Activated T-cell treated with anti-CD3 and anti-CD28 coated beads for 48 hours (primary cell): ENCODE data around the gene SNX32.

Experiments
- DNase-seq: peaks from one replicate; pipeline ENCODE4 v3.0.0-alpha.2; 2020; ENCODE audit warnings: low read depth

SNX32 gene

GRCh38 chr11:65857500-65857852, 23.7 kb downstream of the SNX32 start:
- DNase-seq, result no peak

- DNase-seq, result peak; percentile 99
Observed at GRCh38 chr11:65857853-65858680, 24.3 kb downstream of the SNX32 start, which contains the start of gene CFL1. TSS of gene CFL1 (minus strand) at chr11:65858180. CDS start at chr11:65858099, 81 bp downstream.

- no peak for DNase-seq
Observed at GRCh38 chr11:65858681-65859087, 24.9 kb downstream of the SNX32 start.

GRCh38 chr11:65859095-65859811, 25.5 kb downstream of the SNX32 start:
- DNase-seq, result peak; percentile 98

- DNase-seq, result no peak
Observed at GRCh38 chr11:65859812-65860277, 26.1 kb downstream of the SNX32 start.

- DNase-seq, result peak; percentile 95
Observed at GRCh38 chr11:65860278-65861164, 26.8 kb downstream of the SNX32 start, which contains the start of gene MUS81. TSS of gene MUS81 (plus strand) at chr11:65860433. CDS start at chr11:65860754, 321 bp downstream.

- no peak for DNase-seq
Observed at GRCh38 chr11:65861165-65861505, 27.4 kb downstream of the SNX32 start.

- DNase-seq, result no peak
Observed at GRCh38 chr11:65861533-65862183, 27.9 kb downstream of the SNX32 start.

GRCh38 chr11:65862191-65862735, 28.5 kb downstream of the SNX32 start:
- DNase-seq, result no peak

GRCh38 chr11:65862941-65863888, 29.5 kb downstream of the SNX32 start:
- no peak for DNase-seq

- DNase-seq, result no peak
Observed at GRCh38 chr11:65863889-65864705, 30.3 kb downstream of the SNX32 start.

GRCh38 chr11:65864706-65865471, 31.1 kb downstream of the SNX32 start:
- no peak for DNase-seq

- no peak for DNase-seq
Observed at GRCh38 chr11:65865550-65866172, 31.9 kb downstream of the SNX32 start.

GRCh38 chr11:65866509-65867283, 32.9 kb downstream of the SNX32 start:
- DNase-seq, result no peak

GRCh38 chr11:65867284-65868071, 33.7 kb downstream of the SNX32 start:
- no peak for DNase-seq

- no peak for DNase-seq
Observed at GRCh38 chr11:65868076-65868667, 34.4 kb downstream of the SNX32 start.
